ENCODE data around the gene SRP54. TPM values are rescaled to one million over a fixed set of nuclear protein-coding genes. Genes with fewer than 3 reads are reported as not detected.

Gene SRP54
- polyA plus RNA-seq (2013, experiment 1 of 2) = 66.1 TPM
- 66.5 TPM for polyA plus RNA-seq (2013, experiment 2 of 2)

GRCh38 chr14:34982421-34983147 lies at the start of gene SRP54:
TSS of gene SRP54 (plus strand) at chr14:34982992. CDS start at chr14:34996710, 13,718 bp downstream.
- Histone ChIP-seq H3K27me3 (ENCODE audit: control insufficient read depth in 1 of 2, insufficient read depth in 1 of 2, low read length in 2 of 2) (no peaks in the 10 kb centered on the region), H3K4me2 (ENCODE audit: low read length, poor library complexity, severe bottlenecking) (peak within 1 kb of the TSS; percentile 76), H3K4ac (ENCODE audit: low read depth in 1 of 2, low read length in 2 of 2) (peak within 1 kb of the TSS in 1 of 2 experiments; percentile 89), H3K18ac (ENCODE audit: low read depth in 1 of 2, low read length in 2 of 2) (peak within 1 kb of the TSS; percentile 53 to 82), H3K9me3 (ENCODE audit: control insufficient read depth, low read length) (no peaks in the 10 kb centered on the region), H2BK120ac (ENCODE audit: low read depth, low read length) (no peak within 1 kb of the TSS), H2AFZ (ENCODE audit: low read depth, low read length) (peak within 1 kb of the TSS; percentile 36), H3K14ac (ENCODE audit: low read length in 2 of 2) (peak within 1 kb of the TSS in 1 of 2 experiments; percentile 86), H3K9ac (ENCODE audit: low read length) (peak within 1 kb of the TSS; percentile 98), H3K23ac (ENCODE audit: low read length in 2 of 2) (peak within 1 kb of the TSS in 1 of 2 experiments; percentile 93), H2BK5ac (ENCODE audit: low read depth, low read length, poor library complexity, severe bottlenecking) (peak within 1 kb of the TSS; percentile 50), H4K8ac (ENCODE audit: low read length) (peak within 1 kb of the TSS; percentile 66), H3K27ac (ENCODE audit: low read length, poor library complexity, severe bottlenecking) (peak within 1 kb of the TSS; percentile 98), H4K91ac (ENCODE audit: low read length) (peak within 1 kb of the TSS; percentile 52), H2BK15ac (ENCODE audit: low read depth, poor library complexity, severe bottlenecking) (no peak within 1 kb of the TSS), H3K79me1 (replicated peaks; ENCODE audit: low read length, poor library complexity, severe bottlenecking) (peaks cover 8% of the 10 kb centered on the region), H3K36me3 (ENCODE audit: control insufficient read depth in 1 of 2, insufficient read depth in 2 of 2, low read depth in 1 of 2, low read length in 2 of 2) (peaks cover 0 to 6% of the 10 kb centered on the region in 2 experiments), H3K4me3 (ENCODE audit: insufficient read depth in 1 of 2, low read depth in 1 of 2, low read length in 2 of 2) (peak within 1 kb of the TSS; percentile 77 to 86), H2AK5ac (ENCODE audit: low read length, severe bottlenecking) (no peak within 1 kb of the TSS), H3K4me1 (ENCODE audit: control insufficient read depth, insufficient read depth, low read depth, low read length) (peaks cover 12% of the 10 kb centered on the region), H2BK12ac (ENCODE audit: low read length in 2 of 2) (no peak within 1 kb of the TSS)
- DNase-seq = peak; percentile 98
- under 1% methylated on average over 45 of the region's 45 CpGs for WGBS

- Histone ChIP-seq H3K4me2 (ENCODE audit: low read length, poor library complexity, severe bottlenecking) (no peak overlapping the region), H2BK15ac (ENCODE audit: low read depth, poor library complexity, severe bottlenecking) (no peak overlapping the region), H2AK5ac (ENCODE audit: low read length, severe bottlenecking) (no peak overlapping the region), H2BK12ac (ENCODE audit: low read length in 2 of 2) (no peak overlapping the region), H3K9me3 (ENCODE audit: control insufficient read depth, low read length) (no peaks in the 10 kb centered on the region), H3K4me3 (ENCODE audit: insufficient read depth in 1 of 2, low read depth in 1 of 2, low read length in 2 of 2) (no peak overlapping the region), H2BK5ac (ENCODE audit: low read depth, low read length, poor library complexity, severe bottlenecking) (no peak overlapping the region), H2BK120ac (ENCODE audit: low read depth, low read length) (no peak overlapping the region), H3K14ac (ENCODE audit: low read length in 2 of 2) (no peak overlapping the region), H3K4me1 (ENCODE audit: control insufficient read depth, insufficient read depth, low read depth, low read length) (no peaks in the 10 kb centered on the region), H3K79me1 (replicated peaks; ENCODE audit: low read length, poor library complexity, severe bottlenecking) (no peaks in the 10 kb centered on the region), H3K18ac (ENCODE audit: low read depth in 1 of 2, low read length in 2 of 2) (no peak overlapping the region), H3K27ac (ENCODE audit: low read length, poor library complexity, severe bottlenecking) (no peak overlapping the region), H3K4ac (ENCODE audit: low read depth in 1 of 2, low read length in 2 of 2) (no peak overlapping the region), H4K8ac (ENCODE audit: low read length) (no peak overlapping the region), H3K27me3 (ENCODE audit: control insufficient read depth in 1 of 2, insufficient read depth in 1 of 2, low read length in 2 of 2) (no peaks in the 10 kb centered on the region), H2AFZ (ENCODE audit: low read depth, low read length) (no peak overlapping the region), H3K23ac (ENCODE audit: low read length in 2 of 2) (no peak overlapping the region), H4K91ac (ENCODE audit: low read length) (no peak overlapping the region), H3K9ac (ENCODE audit: low read length) (no peak overlapping the region), H3K36me3 (ENCODE audit: control insufficient read depth in 1 of 2, insufficient read depth in 2 of 2, low read depth in 1 of 2, low read length in 2 of 2) (no peaks in the 10 kb centered on the region)
- no peak for DNase-seq
- WGBS = no CpG with 5 or more reads among the region's 2 CpGs
These were observed 49.5 kb upstream of the SRP54 start for GRCh38 chr14:34933301-34933700.

- Histone ChIP-seq H2BK120ac (ENCODE audit: low read depth, low read length) (no peak overlapping the region), H3K9me3 (ENCODE audit: control insufficient read depth, low read length) (no peaks in the 10 kb centered on the region), H3K14ac (ENCODE audit: low read length in 2 of 2) (no peak overlapping the region), H3K4me1 (ENCODE audit: control insufficient read depth, insufficient read depth, low read depth, low read length) (no peaks in the 10 kb centered on the region), H3K4me3 (ENCODE audit: insufficient read depth in 1 of 2, low read depth in 1 of 2, low read length in 2 of 2) (no peak overlapping the region), H4K91ac (ENCODE audit: low read length) (no peak overlapping the region), H2BK15ac (ENCODE audit: low read depth, poor library complexity, severe bottlenecking) (no peak overlapping the region), H3K27ac (ENCODE audit: low read length, poor library complexity, severe bottlenecking) (no peak overlapping the region), H2BK12ac (ENCODE audit: low read length in 2 of 2) (no peak overlapping the region), H4K8ac (ENCODE audit: low read length) (no peak overlapping the region), H3K9ac (ENCODE audit: low read length) (no peak overlapping the region), H3K23ac (ENCODE audit: low read length in 2 of 2) (no peak overlapping the region), H3K4ac (ENCODE audit: low read depth in 1 of 2, low read length in 2 of 2) (no peak overlapping the region), H3K18ac (ENCODE audit: low read depth in 1 of 2, low read length in 2 of 2) (no peak overlapping the region), H3K27me3 (ENCODE audit: control insufficient read depth in 1 of 2, insufficient read depth in 1 of 2, low read length in 2 of 2) (no peaks in the 10 kb centered on the region), H2BK5ac (ENCODE audit: low read depth, low read length, poor library complexity, severe bottlenecking) (no peak overlapping the region), H2AK5ac (ENCODE audit: low read length, severe bottlenecking) (no peak overlapping the region), H3K79me1 (replicated peaks; ENCODE audit: low read length, poor library complexity, severe bottlenecking) (no peaks in the 10 kb centered on the region), H2AFZ (ENCODE audit: low read depth, low read length) (no peak overlapping the region), H3K4me2 (ENCODE audit: low read length, poor library complexity, severe bottlenecking) (no peak overlapping the region), H3K36me3 (ENCODE audit: control insufficient read depth in 1 of 2, insufficient read depth in 2 of 2, low read depth in 1 of 2, low read length in 2 of 2) (no peaks in the 10 kb centered on the region)
- DNase-seq = no peak
- 86% methylated on average over 3 of the region's 5 CpGs for WGBS
These were observed 47.3 kb upstream of the SRP54 start for GRCh38 chr14:34935488-34935887.

- Histone ChIP-seq H3K9ac (ENCODE audit: low read length) (no peak overlapping the region), H3K27ac (ENCODE audit: low read length, poor library complexity, severe bottlenecking) (no peak overlapping the region), H3K4ac (ENCODE audit: low read depth in 1 of 2, low read length in 2 of 2) (no peak overlapping the region), H3K14ac (ENCODE audit: low read length in 2 of 2) (no peak overlapping the region), H3K9me3 (ENCODE audit: control insufficient read depth, low read length) (no peaks in the 10 kb centered on the region), H4K8ac (ENCODE audit: low read length) (no peak overlapping the region), H2BK15ac (ENCODE audit: low read depth, poor library complexity, severe bottlenecking) (no peak overlapping the region), H2BK12ac (ENCODE audit: low read length in 2 of 2) (no peak overlapping the region), H4K91ac (ENCODE audit: low read length) (no peak overlapping the region), H3K18ac (ENCODE audit: low read depth in 1 of 2, low read length in 2 of 2) (no peak overlapping the region), H2BK120ac (ENCODE audit: low read depth, low read length) (no peak overlapping the region), H3K23ac (ENCODE audit: low read length in 2 of 2) (no peak overlapping the region), H3K4me3 (ENCODE audit: insufficient read depth in 1 of 2, low read depth in 1 of 2, low read length in 2 of 2) (no peak overlapping the region), H2AK5ac (ENCODE audit: low read length, severe bottlenecking) (no peak overlapping the region), H3K4me1 (ENCODE audit: control insufficient read depth, insufficient read depth, low read depth, low read length) (no peaks in the 10 kb centered on the region), H3K4me2 (ENCODE audit: low read length, poor library complexity, severe bottlenecking) (no peak overlapping the region), H3K36me3 (ENCODE audit: control insufficient read depth in 1 of 2, insufficient read depth in 2 of 2, low read depth in 1 of 2, low read length in 2 of 2) (no peaks in the 10 kb centered on the region), H3K79me1 (replicated peaks; ENCODE audit: low read length, poor library complexity, severe bottlenecking) (no peaks in the 10 kb centered on the region), H2BK5ac (ENCODE audit: low read depth, low read length, poor library complexity, severe bottlenecking) (no peak overlapping the region), H2AFZ (ENCODE audit: low read depth, low read length) (no peak overlapping the region), H3K27me3 (ENCODE audit: control insufficient read depth in 1 of 2, insufficient read depth in 1 of 2, low read length in 2 of 2) (no peaks in the 10 kb centered on the region)
- WGBS = 86% methylated on average over 4 of the region's 6 CpGs
- DNase-seq = no peak
These were observed 45.4 kb upstream of the SRP54 start for GRCh38 chr14:34937442-34937841.

Data from mesenchymal stem cell (in vitro differentiated cells and primary cell).